OCI-LY7 (cell line): Measurements from ENCODE around the gene BRICD5. TPM values are rescaled to one million over a fixed set of nuclear protein-coding genes. Genes with fewer than 3 reads are reported as not detected.

Experiments used
- BruUV-seq: library from RNA; stranded (reverse); fragments of 400-500 nt; replicated peaks from 2 replicates; lab custom pipeline; 2021; lab: Mats Ljungman, UMichigan
- CTCF ChIA-PET: fragments of 300-600 bp; sonication (Branson Sonifier 250); formaldehyde crosslinking; loops from one replicate; lab custom pipeline; 2022; ENCODE audit warnings: antibody characterized with exemption; ENCODE audit not compliant: unreplicated experiment; lab: Charles Lee
- POLR2A ChIA-PET: fragments of 300-600 bp; sonication (Branson Sonifier 250); formaldehyde crosslinking; loops from one replicate; lab custom pipeline; 2022; ENCODE audit warnings: antibody characterized with exemption; lab: Charles Lee
- DNase-seq: peaks from one replicate; pipeline ENCODE4 v3.0.0-alpha.2; 2015; ENCODE audit warnings: low spot score
- H2AFZ ChIP-seq: fragments of 200-600 bp; sonication (generic), shearing (Covaris generic); 2 replicates; pipeline ENCODE4 v1.6.1; 2014; ENCODE audit warnings: mild to moderate bottlenecking, antibody characterized with exemption, low read length, moderate library complexity
- H3K27ac ChIP-seq: fragments of 200-600 bp; sonication (generic); 2 replicates; pipeline ENCODE4 v1.5.1; 2014; ENCODE audit warnings: mixed run types, low read depth, mild to moderate bottlenecking, moderate library complexity, low read length, inconsistent platforms; ENCODE audit not compliant: poor library complexity, severe bottlenecking
- H3K36me3 ChIP-seq: fragments of 200-600 bp; sonication (generic); 2 replicates; pipeline ENCODE4 v1.6.1; 2014; ENCODE audit warnings: mild to moderate bottlenecking, antibody characterized with exemption, low read length, moderate library complexity, mixed read lengths; ENCODE audit not compliant: insufficient read depth
- H3K4me1 ChIP-seq: fragments of 200-600 bp; sonication (generic); 2 replicates; pipeline ENCODE4 v1.5.1; 2014; ENCODE audit warnings: mild to moderate bottlenecking, low read length; ENCODE audit not compliant: insufficient read depth, poor library complexity, severe bottlenecking
- H3K4me2 ChIP-seq: fragments of 200-600 bp; sonication (generic); 2 replicates; pipeline ENCODE4 v1.6.1; 2014; ENCODE audit warnings: mild to moderate bottlenecking, low read length
- H3K4me3 ChIP-seq: fragments of 200-600 bp; sonication (generic); 2 replicates; pipeline ENCODE4 v1.5.1; 2014; ENCODE audit warnings: mild to moderate bottlenecking, low read depth, low read length; ENCODE audit not compliant: poor library complexity, severe bottlenecking
- H3K79me2 ChIP-seq: fragments of 200-600 bp; sonication (generic); 2 replicates; pipeline ENCODE4 v1.6.1; 2016; ENCODE audit warnings: low read depth, mild to moderate bottlenecking, low read length, moderate library complexity, mixed read lengths; ENCODE audit not compliant: insufficient read depth
- H3K9me2 ChIP-seq: fragments of 200-600 bp; sonication (generic); 2 replicates; pipeline ENCODE4 v1.6.1; 2016; ENCODE audit warnings: mild to moderate bottlenecking, low read length, mixed read lengths; ENCODE audit not compliant: insufficient read depth
- H3K9me3 ChIP-seq: fragments of 200-600 bp; sonication (generic); 2 replicates; pipeline ENCODE4 v1.6.1; 2014; ENCODE audit warnings: mild to moderate bottlenecking, mixed run types, low read length, mixed read lengths
- H4K20me1 ChIP-seq: fragments of 200-600 bp; sonication (generic); 2 replicates; pipeline ENCODE4 v1.6.1; 2014; ENCODE audit warnings: mild to moderate bottlenecking, antibody characterized with exemption, low read length, moderate library complexity, mixed read lengths; ENCODE audit not compliant: insufficient read depth
- CTCF ChIP-seq: fragments of 200-600 bp; sonication (generic); conservative IDR thresholded peaks from 2 replicates; pipeline ENCODE4 v1.5.1; 2014; ENCODE audit warnings: mild to moderate bottlenecking, antibody characterized with exemption, low read length, moderate library complexity, mixed read lengths
- EZH2phosphoT487 ChIP-seq: fragments of 200-600 bp; sonication (generic); IDR thresholded peaks from 2 replicates; pipeline ENCODE4 v1.6.1; 2018; ENCODE audit warnings: low read depth, borderline replicate concordance, mild to moderate bottlenecking, mixed run types, antibody characterized with exemption, low read length, moderate library complexity, mixed read lengths
- intact Hi-C: fragments of 100-400 bp; cut with micrococcal nuclease; formaldehyde crosslinking; loops from one replicate; pipeline ENCODE4 v1.10.0; 2022; ENCODE audit not compliant: unreplicated experiment
- total RNA-seq, 2 experiments: library from RNA; depleted of rRNA in 1 of 2; stranded (reverse); fragments of >200 nt in 1 of 2; shearing (Covaris generic) in 1 of 2; gene quantifications; 2 replicates each; pipeline ENCODE4 v1.2.3, GENCODE V29; 2014 to 2022

The BRICD5 gene
- total RNA-seq, 2 experiments from 2014 or later, result 30.4 to 31.7 TPM

GRCh38 chr16:2179107-2179501, 31.6 kb downstream of the BRICD5 start:
- no peaks in the 10 kb centered on the region for H3K4me1 ChIP-seq
- no peak overlapping the region for H3K4me3 ChIP-seq
- POLR2A ChIA-PET, result no interaction called here
- TF ChIP-seq CTCF, result no peak
- TF ChIP-seq EZH2phosphoT487, result no peak
- intact Hi-C loops, result no loop called here
- no peak for DNase-seq
- H4K20me1 ChIP-seq, result no peaks in the 10 kb centered on the region
- H3K79me2 ChIP-seq, result no peaks in the 10 kb centered on the region
- H3K27ac ChIP-seq, result no peak overlapping the region
- BruUV-seq, result no TSS peak
- no peaks in the 10 kb centered on the region for H3K9me3 ChIP-seq
- H3K9me2 ChIP-seq, result no peaks in the 10 kb centered on the region
- H3K36me3 ChIP-seq, result peaks cover 56% of the 10 kb centered on the region
- no peak overlapping the region for H3K4me2 ChIP-seq
- H2AFZ ChIP-seq, result no peak overlapping the region
- CTCF ChIA-PET, result no interaction called here

- Histone ChIP-seq H2AFZ (no peak overlapping the region), H3K9me2 (no peaks in the 10 kb centered on the region), H3K4me1 (no peaks in the 10 kb centered on the region), H4K20me1 (no peaks in the 10 kb centered on the region), H3K4me2 (no peak overlapping the region), H3K4me3 (no peak overlapping the region), H3K36me3 (peaks cover 59% of the 10 kb centered on the region), H3K9me3 (no peaks in the 10 kb centered on the region), H3K27ac (no peak overlapping the region), H3K79me2 (no peaks in the 10 kb centered on the region)
- TF ChIP-seq CTCF (no peak), EZH2phosphoT487 (no peak)
- intact Hi-C loops, result no loop called here
- BruUV-seq, result no TSS peak
- ChIA-PET POLR2A (no interaction called here), CTCF (no interaction called here)
- no peak for DNase-seq
Measured at GRCh38 chr16:2178321-2179106, 32.1 kb downstream of the BRICD5 start.

- no peak overlapping the region for H3K27ac ChIP-seq
- no peak for DNase-seq
- no peaks in the 10 kb centered on the region for H3K79me2 ChIP-seq
- H4K20me1 ChIP-seq, result no peaks in the 10 kb centered on the region
- ChIA-PET CTCF (interaction anchor here (0.7 kb wide), 1 partner anchor 110 kb away, joined by 3 read pairs; no protein-coding TSS in a partner anchor), POLR2A (no interaction called here)
- intact Hi-C loops, result no loop called here
- H2AFZ ChIP-seq, result no peak overlapping the region
- no peak overlapping the region for H3K4me3 ChIP-seq
- BruUV-seq, result no TSS peak
- H3K9me2 ChIP-seq, result no peaks in the 10 kb centered on the region
- no peak for TF ChIP-seq CTCF
- TF ChIP-seq EZH2phosphoT487, result no peak
- H3K9me3 ChIP-seq, result no peaks in the 10 kb centered on the region
- H3K4me1 ChIP-seq, result no peaks in the 10 kb centered on the region
- peaks cover 66% of the 10 kb centered on the region for H3K36me3 ChIP-seq
- no peak overlapping the region for H3K4me2 ChIP-seq
Measured at GRCh38 chr16:2177561-2177960, 33.1 kb downstream of the BRICD5 start.
